Stimulated activated CD8-positive, alpha-beta memory T cell treated with anti-CD3 and anti-CD28 coated beads, Interleukin-2, amount 100 ng/mL, for 1 hour (primary cell): ENCODE data around the gene CNOT2.

Source experiments
- DNase-seq, 2 donors: peaks; one replicate each; pipeline ENCODE4 v3.0.0-alpha.2; 2020; ENCODE audit warnings: low read depth in 2 of 2

Gene CNOT2

GRCh38 chr12:70305794-70306193 is 62.6 kb downstream of the CNOT2 start:
- no peak for DNase-seq

- no peak for DNase-seq
Measured at GRCh38 chr12:70306676-70307075, 63.4 kb downstream of the CNOT2 start.

- no peak for DNase-seq
Measured at GRCh38 chr12:70307868-70308267, 64.6 kb downstream of the CNOT2 start.

- no peak for DNase-seq
Measured at GRCh38 chr12:70309348-70309747, 66.1 kb downstream of the CNOT2 start.

GRCh38 chr12:70314145-70314544 is 70.9 kb downstream of the CNOT2 start:
- DNase-seq: no peak

GRCh38 chr12:70317781-70318180 is 74.5 kb downstream of the CNOT2 start:
- DNase-seq: no peak

- DNase-seq: no peak
Measured at GRCh38 chr12:70319605-70320004, 76.4 kb downstream of the CNOT2 start.

GRCh38 chr12:70321191-70321590 is 78.0 kb downstream of the CNOT2 start:
- DNase-seq: no peak

GRCh38 chr12:70327541-70327940 is 84.3 kb downstream of the CNOT2 start:
- no peak for DNase-seq

- DNase-seq: no peak
Measured at GRCh38 chr12:70329728-70330127, 86.5 kb downstream of the CNOT2 start.

GRCh38 chr12:70330158-70330557 is 86.9 kb downstream of the CNOT2 start:
- DNase-seq: no peak

- no peak for DNase-seq
Measured at GRCh38 chr12:70332236-70332635, 89.0 kb downstream of the CNOT2 start.

GRCh38 chr12:70334742-70335141 is 91.5 kb downstream of the CNOT2 start:
- no peak for DNase-seq

GRCh38 chr12:70338531-70338930 is 95.3 kb downstream of the CNOT2 start:
- no peak for DNase-seq

- no peak for DNase-seq
Measured at GRCh38 chr12:70351076-70351475, 107.8 kb downstream of the CNOT2 start.

GRCh38 chr12:70353780-70354660 is 110.8 kb downstream of the CNOT2 start:
- DNase-seq: no peak

- no peak for DNase-seq
Measured at GRCh38 chr12:70354787-70355186, 111.6 kb downstream of the CNOT2 start.

GRCh38 chr12:70355972-70356371 is 112.7 kb downstream of the CNOT2 start:
- DNase-seq: no peak

GRCh38 chr12:70359458-70360197 is 116.4 kb downstream of the CNOT2 start:
- no peak for DNase-seq

- DNase-seq: no peak
Measured at GRCh38 chr12:70360218-70360617, 117.0 kb downstream of the CNOT2 start.

GRCh38 chr12:70364695-70365397 is 121.6 kb downstream of the CNOT2 start:
- DNase-seq: no peak

GRCh38 chr12:70365398-70365647 is 122.1 kb downstream of the CNOT2 start:
- DNase-seq: no peak
